GM12865 (cell line): Measurements from ENCODE around the gene BMP10.

Experiments used
- DNase-seq: peaks from one replicate; pipeline ENCODE4 v3.0.0; 2010; ENCODE audit warnings: low read depth
- H3K4me3 ChIP-seq: 2 replicates; pipeline ENCODE4 v1.5.1; 2011; ENCODE audit warnings: mild to moderate bottlenecking, low read depth, low read length, control low read depth
- TF ChIP-seq, protein P1 (sequence below): IDR thresholded peaks from 2 replicates; pipeline ENCODE4 v1.5.1; 2011; ENCODE audit warnings: low read length, control low read depth, low read depth, inconsistent platforms; ENCODE audit not compliant: insufficient read depth; ENCODE audit errors: missing control alignments

Gene BMP10

DNA sequence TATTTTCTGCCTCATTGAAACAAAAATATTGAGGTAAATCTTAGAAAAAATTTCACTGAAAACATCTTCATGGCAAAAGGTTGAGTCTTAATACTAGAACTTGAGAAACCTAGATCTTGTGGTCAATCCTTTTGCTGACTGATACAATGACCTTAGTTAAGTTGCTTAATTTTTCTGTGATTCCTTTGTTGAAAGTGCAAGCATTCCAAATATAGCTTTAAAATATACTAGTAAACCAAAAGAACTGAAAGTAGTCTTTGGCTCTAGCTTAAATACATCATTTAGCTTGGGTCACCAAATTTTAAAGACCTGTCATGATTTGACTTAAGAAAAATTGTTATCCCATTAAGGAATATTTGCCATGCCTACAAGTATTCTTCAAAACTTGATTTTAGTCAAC is 16.7 kb downstream of the BMP10 start:
- no peak for DNase-seq
- TF ChIP-seq, protein P1, sequence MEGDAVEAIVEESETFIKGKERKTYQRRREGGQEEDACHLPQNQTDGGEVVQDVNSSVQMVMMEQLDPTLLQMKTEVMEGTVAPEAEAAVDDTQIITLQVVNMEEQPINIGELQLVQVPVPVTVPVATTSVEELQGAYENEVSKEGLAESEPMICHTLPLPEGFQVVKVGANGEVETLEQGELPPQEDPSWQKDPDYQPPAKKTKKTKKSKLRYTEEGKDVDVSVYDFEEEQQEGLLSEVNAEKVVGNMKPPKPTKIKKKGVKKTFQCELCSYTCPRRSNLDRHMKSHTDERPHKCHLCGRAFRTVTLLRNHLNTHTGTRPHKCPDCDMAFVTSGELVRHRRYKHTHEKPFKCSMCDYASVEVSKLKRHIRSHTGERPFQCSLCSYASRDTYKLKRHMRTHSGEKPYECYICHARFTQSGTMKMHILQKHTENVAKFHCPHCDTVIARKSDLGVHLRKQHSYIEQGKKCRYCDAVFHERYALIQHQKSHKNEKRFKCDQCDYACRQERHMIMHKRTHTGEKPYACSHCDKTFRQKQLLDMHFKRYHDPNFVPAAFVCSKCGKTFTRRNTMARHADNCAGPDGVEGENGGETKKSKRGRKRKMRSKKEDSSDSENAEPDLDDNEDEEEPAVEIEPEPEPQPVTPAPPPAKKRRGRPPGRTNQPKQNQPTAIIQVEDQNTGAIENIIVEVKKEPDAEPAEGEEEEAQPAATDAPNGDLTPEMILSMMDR, result no peak
- H3K4me3 ChIP-seq, result no peak overlapping the region

GRCh38 chr2:68853915-68854314 is 17.3 kb downstream of the BMP10 start:
- TF ChIP-seq, protein P1, result no peak
- no peak overlapping the region for H3K4me3 ChIP-seq
- no peak for DNase-seq

DNA sequence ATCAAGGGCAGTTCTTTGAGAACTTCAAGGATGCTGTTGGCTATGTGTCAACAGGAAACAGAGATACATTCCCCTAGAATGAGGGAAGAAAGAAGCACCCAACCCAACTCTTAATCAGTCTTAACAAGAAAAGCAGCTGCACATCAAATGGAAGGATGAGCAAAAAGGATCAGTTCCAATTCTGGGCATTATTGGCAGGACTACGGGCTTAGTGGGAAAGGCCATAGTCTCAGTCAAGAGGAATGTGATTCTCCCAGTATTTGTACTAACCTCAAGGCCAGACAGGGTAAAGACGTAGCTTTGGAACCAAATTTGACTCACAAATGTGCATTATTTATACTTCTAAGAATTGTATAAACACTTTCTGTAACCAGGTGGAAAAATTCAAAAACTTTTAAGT is 18.2 kb downstream of the BMP10 start:
- TF ChIP-seq, protein P1, result no peak
- DNase-seq, result no peak
- H3K4me3 ChIP-seq, result no peak overlapping the region

- no peak overlapping the region for H3K4me3 ChIP-seq
- DNase-seq, result no peak
- TF ChIP-seq, protein P1, result no peak
These were observed 20.7 kb downstream of the BMP10 start for GRCh38 chr2:68850524-68850923.

- TF ChIP-seq, protein P1, result no peak
- H3K4me3 ChIP-seq, result no peak overlapping the region
- no peak for DNase-seq
These were observed 21.6 kb downstream of the BMP10 start for GRCh38 chr2:68849579-68850030.

DNA sequence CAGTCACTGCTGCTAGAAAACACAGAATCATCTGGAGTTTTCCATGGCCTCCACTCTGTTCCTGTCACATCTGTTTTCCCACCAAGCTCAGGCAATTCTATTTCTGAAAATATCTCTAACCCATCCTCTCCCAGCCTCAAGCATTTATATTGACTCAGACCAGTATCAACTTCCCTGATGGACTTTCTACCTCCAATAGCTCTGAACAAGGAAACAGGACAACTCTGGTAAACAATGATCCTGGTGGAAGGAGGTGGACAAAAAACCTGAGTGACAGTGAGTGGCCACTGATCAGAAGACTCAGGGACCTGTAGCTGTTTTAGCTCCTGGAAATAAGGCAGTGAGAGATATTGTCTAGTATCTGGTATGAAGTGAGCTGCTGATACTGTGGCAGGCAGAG is 23.4 kb downstream of the BMP10 start:
- no peak for DNase-seq

GRCh38 chr2:68846091-68846490 is 25.1 kb downstream of the BMP10 start:
- DNase-seq, result no peak
- H3K4me3 ChIP-seq, result no peak overlapping the region
- TF ChIP-seq, protein P1, result no peak

More for the DNA sequence above, 23.4 kb downstream of the BMP10 start:
- no peak overlapping the region for H3K4me3 ChIP-seq
- TF ChIP-seq, protein P1, result no peak
